ENCODE results near the gene ENTPD1.

Gene ENTPD1

GRCh38 chr10:95831076-95831475 is 75.1 kb downstream of the ENTPD1 start:
- no peak for DNase-seq (ENCODE audit: low read depth)

- no peak for DNase-seq (ENCODE audit: low read depth)
Observed at GRCh38 chr10:95831515-95831914, 75.6 kb downstream of the ENTPD1 start.

GRCh38 chr10:95832216-95833041 is 76.5 kb downstream of the ENTPD1 start:
- no peak for DNase-seq (ENCODE audit: low read depth)

- DNase-seq (ENCODE audit: low read depth) = no peak
Observed at GRCh38 chr10:95833042-95833610, 77.2 kb downstream of the ENTPD1 start.

GRCh38 chr10:95834406-95834805 is 78.4 kb downstream of the ENTPD1 start:
- DNase-seq (ENCODE audit: low read depth) = no peak

- DNase-seq (ENCODE audit: low read depth) = no peak
Observed at GRCh38 chr10:95835149-95835860, 79.3 kb downstream of the ENTPD1 start.

- no peak for DNase-seq (ENCODE audit: low read depth)
Observed at GRCh38 chr10:95835911-95836310, 79.9 kb downstream of the ENTPD1 start.

- no peak for DNase-seq (ENCODE audit: low read depth)
Observed at GRCh38 chr10:95836610-95837355, 80.8 kb downstream of the ENTPD1 start.

GRCh38 chr10:95837356-95837776 is 81.4 kb downstream of the ENTPD1 start:
- DNase-seq (ENCODE audit: low read depth) = no peak

GRCh38 chr10:95837783-95838182 is 81.8 kb downstream of the ENTPD1 start:
- DNase-seq (ENCODE audit: low read depth) = no peak

- no peak for DNase-seq (ENCODE audit: low read depth)
Observed at GRCh38 chr10:95840121-95840520, 84.2 kb downstream of the ENTPD1 start.

GRCh38 chr10:95840681-95841080 is 84.7 kb downstream of the ENTPD1 start:
- DNase-seq (ENCODE audit: low read depth) = no peak

GRCh38 chr10:95841661-95842498 is 85.9 kb downstream of the ENTPD1 start:
- DNase-seq (ENCODE audit: low read depth) = peak; percentile 65

- DNase-seq (ENCODE audit: low read depth) = no peak
Observed at GRCh38 chr10:95845411-95845810, 89.4 kb downstream of the ENTPD1 start.

GRCh38 chr10:95847007-95847406 is 91.0 kb downstream of the ENTPD1 start:
- DNase-seq (ENCODE audit: low read depth) = no peak

GRCh38 chr10:95848841-95849240 is 92.9 kb downstream of the ENTPD1 start:
- no peak for DNase-seq (ENCODE audit: low read depth)

GRCh38 chr10:95850791-95851190 is 94.8 kb downstream of the ENTPD1 start:
- DNase-seq (ENCODE audit: low read depth) = peak; percentile 92

- no peak for DNase-seq (ENCODE audit: low read depth)
Observed at GRCh38 chr10:95860166-95860940, 104.4 kb downstream of the ENTPD1 start.

- no peak for DNase-seq (ENCODE audit: low read depth)
Observed at GRCh38 chr10:95861386-95861785, 105.4 kb downstream of the ENTPD1 start.

Data from fibroblast of gingiva (primary cell).